Pancreas (tissue), 10 donors: Measurements from ENCODE around the gene HEXIM2. TPM values are rescaled to one million over a fixed set of nuclear protein-coding genes. Genes with fewer than 3 reads are reported as not detected.

Experiments used
- ATAC-seq, 4 donors: fragments of 200-7000 bp; cut with Tn5 transposase; one replicate each; pipeline versions ENCODE4 v1.8.0 to v1.9.1; 2020; ENCODE audit warnings: mild to moderate bottlenecking in 4 of 4, moderate library complexity in 4 of 4
- DNase-seq, 6 donors: peaks; one replicate each; pipeline ENCODE4 v3.0.0-alpha.2; 2020
- FAIRE-seq: peaks from 2 replicates; lab custom pipeline; 2012; peaks lifted over from hg19 to GRCh38; lab: Jason Lieb, UNC
- H3K27ac ChIP-seq, 4 donors: fragments of 200-600 bp; sonication (generic); 1 replicate in 3 of 4; 2 replicates in 1 of 4; pipeline versions ENCODE4 v1.5.0 to v1.8.0; 2020
- H3K27me3 ChIP-seq, 4 donors: fragments of 200-600 bp; one replicate each; pipeline ENCODE4 v1.8.0; 2021
- H3K36me3 ChIP-seq, 3 donors: fragments of 200-600 bp; sonication (generic) in 1 of 3; one replicate each; pipeline versions ENCODE4 v1.5.0 to v1.8.0; 2020 to 2021
- H3K4me1 ChIP-seq, 3 donors: fragments of 200-600 bp; one replicate each; pipeline ENCODE4 v1.8.0; 2021
- H3K4me3 ChIP-seq, 4 donors: fragments of 200-600 bp; sonication (generic) in 2 of 4; one replicate each; pipeline versions ENCODE4 v1.5.0 to v1.8.0; 2020 to 2021
- H3K9me3 ChIP-seq, 4 donors: fragments of 200-600 bp; one replicate each; pipeline ENCODE4 v1.8.0; 2021
- CTCF ChIP-seq, 4 donors: fragments of 200-600 bp; sonication (generic) in 3 of 4; IDR thresholded peaks; one replicate each; pipeline versions ENCODE4 v1.5.0 to v1.8.0; 2021; ENCODE audit warnings: antibody characterized with exemption in 4 of 4
- WGBS, 2 donors: extraction: QIAGEN DNeasy Blood & Tissue Kit; methylation state at CpG; one replicate each; pipeline ENCODE4 v1.1.7; 2013; 5-methylcytosine and 5-hydroxymethylcytosine counted together
- intact Hi-C, 3 donors: fragments of 100-400 bp; cut with DNase I; formaldehyde crosslinking; loops; one replicate each; pipeline versions ENCODE4 v1.11.1 to v1.14.2; 2022
- polyA plus RNA-seq, 2 donors: library from polyadenylated mRNA; stranded (reverse); fragments of 200-250 nt; gene quantifications; one replicate each; pipeline ENCODE4 v1.2.3, GENCODE V29; 2013
- total RNA-seq, 6 donors: library from RNA; stranded (reverse); fragmentation: NEBNext Ultra II Directional in 4 of 6; extraction: Animal tissue kit (Norgen Biotek cat#: 25700) in 4 of 6; gene quantifications; one replicate each; pipeline versions ENCODE4 v1.2.1 to v1.2.4, GENCODE V29; 2021 to 2023
- donor health status: healthy with polysubstance abuse.
- donor health status: DM: no; HTN: no; CAD: no; lungs with moderate emphysema.
- donor health status: DM: no; HTN: no; CAD: no.
- donor health status: control.
- donor health status: control.
- donor health status: Bipolar disorder and iron deficiency.
- donor health status: DM: yes; HTN: yes; CAD: no.
- donor health status: DM: no; HTN: no; CAD: no.
- donor health status: DM: no; HTN: no; CAD: no.
- donor health status: DM: yes; HTN: yes; CAD: no.

HEXIM2 gene
- total and polyA plus RNA-seq, 8 donors, result 4.0 to 10.9 (median 6.7) TPM

GRCh38 chr17:45186801-45187354 lies 25.2 kb downstream of the HEXIM2 start:
- intact Hi-C loops, result no loop called here
- no peak for TF ChIP-seq CTCF (IDR thresholded peaks at IDR 0.05)
- Histone ChIP-seq H3K4me3 (no peak overlapping the region), H3K4me1 (no peaks in the 10 kb centered on the region), H3K27me3 (no peaks in the 10 kb centered on the region), H3K27ac (no peak overlapping the region), H3K36me3 (no peaks in the 10 kb centered on the region), H3K9me3 (no peaks in the 10 kb centered on the region)
- ATAC-seq, result no peak
- DNase-seq, result no peak
- no peak for FAIRE-seq
- 65 to 67% methylated on average over 7 of the region's 7 CpGs for WGBS, 2 donors

- intact Hi-C loops, result no loop called here
- DNase-seq (no peak), ATAC-seq (no peak), FAIRE-seq (no peak)
- no peaks in the 10 kb centered on the region for H3K27me3 ChIP-seq
- no peak overlapping the region for H3K27ac ChIP-seq
- H3K4me1 ChIP-seq, result no peaks in the 10 kb centered on the region
- no peaks in the 10 kb centered on the region for H3K9me3 ChIP-seq
- WGBS, 2 donors, result 66% methylated on average over 2 of the region's 2 CpGs
- no peak for TF ChIP-seq CTCF (IDR thresholded peaks at IDR 0.05)
- H3K4me3 ChIP-seq, result no peak overlapping the region
- H3K36me3 ChIP-seq, result no peaks in the 10 kb centered on the region
Measured at GRCh38 chr17:45189009-45189408, 27.3 kb downstream of the HEXIM2 start.

- Histone ChIP-seq H3K27me3 (no peaks in the 10 kb centered on the region), H3K27ac (no peak overlapping the region), H3K4me3 (no peak overlapping the region), H3K36me3 (no peaks in the 10 kb centered on the region), H3K4me1 (no peaks in the 10 kb centered on the region), H3K9me3 (no peaks in the 10 kb centered on the region)
- no peak for TF ChIP-seq CTCF (IDR thresholded peaks at IDR 0.05)
- no peak for DNase-seq
- intact Hi-C loops, result no loop called here
- FAIRE-seq, result no peak
- WGBS, 2 donors, result 53 to 56% methylated on average over 11 of the region's 11 CpGs
- peak in 2 of 4 donors; percentile 30 to 42 for ATAC-seq
Measured at GRCh38 chr17:45190503-45191255, 29.0 kb downstream of the HEXIM2 start.

GRCh38 chr17:45195424-45195823 lies 33.7 kb downstream of the HEXIM2 start:
- no peak for FAIRE-seq
- TF ChIP-seq CTCF (IDR thresholded peaks at IDR 0.05), result no peak
- DNase-seq, result no peak
- H3K4me1 ChIP-seq, result no peaks in the 10 kb centered on the region
- H3K27me3 ChIP-seq, result no peaks in the 10 kb centered on the region
- no peak overlapping the region for H3K27ac ChIP-seq
- H3K4me3 ChIP-seq, result no peak overlapping the region
- no peaks in the 10 kb centered on the region for H3K36me3 ChIP-seq
- no peak for ATAC-seq
- intact Hi-C loops, result loop anchor here in 2 of 3 donors (5.0 kb wide), 1 partner anchor 58 kb away; the partner anchor contains the start of gene ACBD4 (in 2 of the 2)
- no peaks in the 10 kb centered on the region for H3K9me3 ChIP-seq

- no peak overlapping the region for H3K4me3 ChIP-seq
- H3K27me3 ChIP-seq, result no peaks in the 10 kb centered on the region
- no peak for TF ChIP-seq CTCF (IDR thresholded peaks at IDR 0.05)
- intact Hi-C loops, result loop anchor here in 2 of 3 donors (5.0 kb wide), 1 partner anchor 60 kb away; the partner anchor contains the start of gene ACBD4 (in 2 of the 2)
- ATAC-seq, result no peak
- WGBS, 2 donors, result 54 to 78% methylated on average over 6 of the region's 6 CpGs
- no peak overlapping the region for H3K27ac ChIP-seq
- no peaks in the 10 kb centered on the region for H3K4me1 ChIP-seq
- H3K9me3 ChIP-seq, result no peaks in the 10 kb centered on the region
- no peak for DNase-seq
- no peaks in the 10 kb centered on the region for H3K36me3 ChIP-seq
- FAIRE-seq, result no peak
Measured at GRCh38 chr17:45197108-45197507, 35.4 kb downstream of the HEXIM2 start.
